Type B pancreatic cell (in vitro differentiated cells): ENCODE measurements around the gene FBXO17. TPM values are rescaled to one million over a fixed set of nuclear protein-coding genes. Genes with fewer than 3 reads are reported as not detected.

Experiments used
- DNase-seq: peaks from one replicate; pipeline ENCODE4 v3.0.0; 2021; ENCODE audit warnings: mixed read lengths; ENCODE audit not compliant: unreplicated experiment; ENCODE audit errors: extremely low spot score
- H3K27ac Mint-ChIP-seq: 2 replicates; pipeline ENCODE4 v1.8.0; 2021; ENCODE audit warnings: mild to moderate bottlenecking, mixed read lengths
- H3K27me3 Mint-ChIP-seq: 2 replicates; pipeline ENCODE4 v1.8.0; 2021; ENCODE audit warnings: mixed read lengths
- H3K36me3 Mint-ChIP-seq: 2 replicates; pipeline ENCODE4 v1.8.0; 2021; ENCODE audit warnings: mixed read lengths
- H3K4me1 Mint-ChIP-seq: one replicate; pipeline ENCODE4 v1.8.0; 2021; ENCODE audit warnings: mixed read lengths; ENCODE audit not compliant: unreplicated experiment
- H3K4me3 Mint-ChIP-seq: 2 replicates; pipeline ENCODE4 v1.8.0; 2021; ENCODE audit warnings: mild to moderate bottlenecking, mixed read lengths
- H3K9me3 Mint-ChIP-seq: 2 replicates; pipeline ENCODE4 v1.8.0; 2021; ENCODE audit warnings: mixed read lengths
- total RNA-seq: library from RNA; stranded (reverse); gene quantifications from 2 replicates; pipeline ENCODE4 v1.2.1, GENCODE V29; 2021; ENCODE audit warnings: low replicate concordance
- TF ChIP-seq, protein P1 (sequence below): fragments of 200-600 bp; sonication (generic); conservative IDR thresholded peaks from 2 replicates; pipeline ENCODE4 v1.5.0; 2021; ENCODE audit warnings: antibody characterized with exemption, mild to moderate bottlenecking

Gene FBXO17
- total RNA-seq, 1 donor from 2014 or later, result 26.0 TPM

DNA sequence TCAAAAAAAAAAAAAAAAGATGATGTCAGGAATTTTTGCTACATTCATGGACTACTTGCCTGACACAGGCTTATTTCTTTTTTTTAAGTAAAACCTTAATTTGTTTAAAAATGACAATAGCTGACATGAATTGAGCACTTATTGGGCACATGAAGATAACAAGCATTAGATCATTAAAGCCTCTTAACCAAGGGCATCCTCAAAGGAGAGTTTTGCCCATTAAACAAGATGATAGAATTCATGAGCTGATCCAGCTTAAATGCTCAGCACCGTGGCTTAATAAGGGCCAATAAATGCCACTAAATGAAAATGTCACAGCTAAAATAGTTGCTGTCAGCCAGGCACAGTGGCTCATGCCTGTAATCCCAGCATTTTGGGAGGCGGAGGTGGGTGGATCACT is 19.3 kb downstream of the FBXO17 start:
- H3K27me3 Mint-ChIP-seq, result peaks cover 3% of the 10 kb centered on the region
- no peaks in the 10 kb centered on the region for H3K9me3 Mint-ChIP-seq
- TF ChIP-seq, protein P1, sequence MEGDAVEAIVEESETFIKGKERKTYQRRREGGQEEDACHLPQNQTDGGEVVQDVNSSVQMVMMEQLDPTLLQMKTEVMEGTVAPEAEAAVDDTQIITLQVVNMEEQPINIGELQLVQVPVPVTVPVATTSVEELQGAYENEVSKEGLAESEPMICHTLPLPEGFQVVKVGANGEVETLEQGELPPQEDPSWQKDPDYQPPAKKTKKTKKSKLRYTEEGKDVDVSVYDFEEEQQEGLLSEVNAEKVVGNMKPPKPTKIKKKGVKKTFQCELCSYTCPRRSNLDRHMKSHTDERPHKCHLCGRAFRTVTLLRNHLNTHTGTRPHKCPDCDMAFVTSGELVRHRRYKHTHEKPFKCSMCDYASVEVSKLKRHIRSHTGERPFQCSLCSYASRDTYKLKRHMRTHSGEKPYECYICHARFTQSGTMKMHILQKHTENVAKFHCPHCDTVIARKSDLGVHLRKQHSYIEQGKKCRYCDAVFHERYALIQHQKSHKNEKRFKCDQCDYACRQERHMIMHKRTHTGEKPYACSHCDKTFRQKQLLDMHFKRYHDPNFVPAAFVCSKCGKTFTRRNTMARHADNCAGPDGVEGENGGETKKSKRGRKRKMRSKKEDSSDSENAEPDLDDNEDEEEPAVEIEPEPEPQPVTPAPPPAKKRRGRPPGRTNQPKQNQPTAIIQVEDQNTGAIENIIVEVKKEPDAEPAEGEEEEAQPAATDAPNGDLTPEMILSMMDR, result no peak
- peaks cover 7% of the 10 kb centered on the region for H3K4me1 Mint-ChIP-seq
- no peak overlapping the region for H3K4me3 Mint-ChIP-seq
- no peak overlapping the region for H3K27ac Mint-ChIP-seq
- peaks cover 5% of the 10 kb centered on the region for H3K36me3 Mint-ChIP-seq
- no peak for DNase-seq

DNA sequence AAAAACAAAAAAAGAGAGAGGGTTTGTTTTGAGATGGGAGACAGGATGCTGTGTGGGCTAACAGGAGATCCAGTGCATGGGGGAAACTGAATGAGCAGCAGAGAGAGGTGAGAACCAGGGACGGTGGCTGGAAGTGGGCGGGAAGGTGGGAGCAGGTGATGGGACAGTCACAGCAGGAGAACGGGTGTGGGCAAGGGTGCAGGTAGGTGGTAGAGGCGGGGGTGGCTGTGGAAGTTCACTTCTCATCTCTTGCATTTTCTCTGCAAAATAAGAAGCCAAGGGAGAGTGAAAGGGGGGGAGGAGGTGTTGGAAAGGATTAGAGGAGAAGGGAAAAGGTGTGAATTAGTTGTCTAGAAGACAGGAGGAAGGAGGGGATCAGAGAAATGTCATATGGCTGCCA is 21.9 kb downstream of the FBXO17 start:
- no peak overlapping the region for H3K27ac Mint-ChIP-seq

DNA sequence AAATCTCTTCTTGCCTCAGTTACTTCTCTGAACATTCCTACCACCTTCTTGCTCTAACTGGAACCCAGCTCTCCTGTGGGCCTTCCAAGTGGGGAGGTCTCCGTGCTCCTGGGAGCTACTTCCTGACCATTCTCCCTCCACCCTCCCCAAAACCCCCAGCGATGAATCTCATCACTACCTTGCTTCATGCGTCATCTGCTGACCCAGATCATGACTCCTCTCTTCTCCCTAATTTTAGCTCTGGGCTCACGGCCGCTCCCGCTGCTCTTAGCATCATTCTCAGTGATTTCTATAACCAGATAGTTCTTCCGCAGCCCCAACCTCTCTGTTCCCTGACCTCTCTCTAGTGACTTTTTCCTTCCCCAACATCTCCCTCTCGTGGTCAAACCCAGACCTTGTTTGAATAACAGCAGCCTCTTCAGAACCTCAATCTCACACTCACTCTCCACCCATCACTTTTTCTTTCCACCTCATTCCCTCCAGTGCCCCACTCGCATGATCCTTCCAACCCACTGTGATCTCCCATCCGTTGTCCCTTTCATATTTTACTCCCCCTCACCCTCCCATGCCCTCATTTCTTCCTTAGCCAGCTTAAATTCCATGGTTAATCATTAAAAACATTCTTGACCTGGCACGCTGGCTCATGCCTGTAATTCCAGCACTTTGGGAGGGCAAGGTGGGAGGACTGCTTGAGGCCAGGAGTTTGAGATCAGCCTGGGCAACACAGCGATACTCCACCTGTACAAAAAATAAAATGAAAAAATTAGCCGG is 23.0 kb downstream of the FBXO17 start:
- H3K36me3 Mint-ChIP-seq, result peaks cover 5% of the 10 kb centered on the region
- peaks cover 3% of the 10 kb centered on the region for H3K27me3 Mint-ChIP-seq
- peaks cover 16% of the 10 kb centered on the region for H3K4me1 Mint-ChIP-seq
- H3K9me3 Mint-ChIP-seq, result no peaks in the 10 kb centered on the region
- no peak for DNase-seq
- H3K4me3 Mint-ChIP-seq, result peak overlapping the region; percentile 52
- TF ChIP-seq, protein P1, result peak; percentile 72
- peak overlapping the region; percentile 15 for H3K27ac Mint-ChIP-seq

More for the DNA sequence above, 21.9 kb downstream of the FBXO17 start:
- DNase-seq, result no peak
- Mint-ChIP-seq H3K4me3 (no peak overlapping the region), H3K36me3 (peaks cover 5% of the 10 kb centered on the region), H3K27me3 (peaks cover 3% of the 10 kb centered on the region), H3K4me1 (peaks cover 16% of the 10 kb centered on the region), H3K9me3 (no peaks in the 10 kb centered on the region)
- TF ChIP-seq, protein P1, result no peak

DNA sequence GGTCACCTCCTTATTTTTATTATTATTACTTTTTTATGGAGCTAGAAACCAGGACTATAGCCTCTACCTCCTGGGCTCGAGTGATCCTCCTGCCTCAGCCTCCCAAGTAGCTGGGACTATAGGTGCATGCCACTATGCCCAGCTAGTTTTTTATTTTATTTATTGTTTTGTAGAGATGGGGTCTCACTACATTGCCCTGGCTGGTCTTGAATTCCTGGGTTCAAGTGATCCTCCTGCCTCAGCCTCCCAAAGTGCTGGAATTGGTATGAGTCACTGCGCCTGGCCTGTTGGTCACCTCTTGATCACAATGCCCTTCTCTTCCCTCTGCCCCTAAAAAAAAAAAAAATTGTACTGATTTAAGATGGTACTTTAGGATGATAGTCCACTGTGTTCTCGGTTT is 24.4 kb downstream of the FBXO17 start:
- no peak overlapping the region for H3K27ac Mint-ChIP-seq
- peaks cover 3% of the 10 kb centered on the region for H3K27me3 Mint-ChIP-seq
- TF ChIP-seq, protein P1, result no peak
- H3K4me3 Mint-ChIP-seq, result peak overlapping the region; percentile 31
- no peaks in the 10 kb centered on the region for H3K9me3 Mint-ChIP-seq
- H3K4me1 Mint-ChIP-seq, result peaks cover 16% of the 10 kb centered on the region
- DNase-seq, result no peak
- H3K36me3 Mint-ChIP-seq, result peaks cover 10% of the 10 kb centered on the region

DNA sequence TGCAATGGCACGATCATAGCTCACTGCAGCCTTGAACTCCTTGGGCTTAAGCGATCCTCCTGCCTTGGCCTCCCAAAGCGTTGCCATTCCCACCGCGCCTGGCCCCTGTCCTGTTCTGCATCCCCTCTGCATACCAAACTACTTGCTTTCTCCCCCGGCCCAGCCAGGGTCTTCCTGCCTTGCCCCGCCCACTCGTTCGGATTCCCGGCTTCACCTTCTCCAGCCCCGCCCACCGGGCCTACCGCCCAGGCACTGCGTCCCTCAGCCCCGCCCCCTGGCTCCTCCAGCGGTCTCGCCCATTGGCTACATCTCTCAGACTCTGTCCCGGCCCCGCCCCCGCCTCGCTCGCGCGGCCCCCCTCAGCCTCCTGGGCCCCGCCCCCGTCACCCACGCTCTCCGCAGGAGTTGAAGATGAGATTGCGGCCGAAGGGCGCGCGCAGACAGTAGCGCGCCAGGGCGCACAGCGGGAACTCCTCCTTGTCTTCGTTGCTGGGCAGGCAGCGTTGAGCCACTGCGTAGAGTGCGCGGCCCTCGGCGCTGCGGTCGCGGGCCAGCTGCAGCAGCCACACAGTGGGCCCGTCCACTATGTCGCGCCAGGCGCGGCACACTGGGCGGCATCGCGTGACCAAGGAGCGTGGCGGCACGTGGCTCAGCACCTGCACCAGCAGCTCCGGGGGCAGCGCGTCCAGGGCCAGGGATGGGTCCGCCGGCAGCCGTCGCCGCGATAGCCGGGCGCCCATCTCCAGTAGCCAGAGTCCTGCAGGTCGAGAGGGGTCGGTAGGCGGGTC is 25.8 kb downstream of the FBXO17 start:
- H3K4me1 Mint-ChIP-seq, result peaks cover 16% of the 10 kb centered on the region
- H3K27me3 Mint-ChIP-seq, result peaks cover 3% of the 10 kb centered on the region
- peaks cover 10% of the 10 kb centered on the region for H3K36me3 Mint-ChIP-seq
- peak overlapping the region; percentile 80 for H3K4me3 Mint-ChIP-seq
- peak; percentile 96 for DNase-seq
- H3K9me3 Mint-ChIP-seq, result no peaks in the 10 kb centered on the region
- TF ChIP-seq, protein P1, result no peak
- peak overlapping the region; percentile 72 for H3K27ac Mint-ChIP-seq
